HEK293 (cell line): ENCODE measurements around the gene LPP.

Experiments used
- CTCF ChIA-PET: fragments of 350-600 bp; formaldehyde crosslinking; extraction: SDS; loops from one replicate; lab custom pipeline; 2021; ENCODE audit warnings: antibody characterized with exemption; lab: Yijun Ruan, JAX
- POLR2A ChIA-PET: fragments of 300-600 bp; formaldehyde crosslinking; extraction: SDS; loops from one replicate; lab custom pipeline; 2020; ENCODE audit warnings: antibody characterized with exemption, inconsistent platforms; lab: Yijun Ruan, JAX
- H3K27ac ChIP-seq: fragments of 200-500 bp; sonication (Bioruptor generic); 2 replicates; pipeline ENCODE4 v1.5.1; 2014; ENCODE audit warnings: low read depth, low read length, control low read depth, inconsistent platforms; ENCODE audit errors: extremely low read depth
- H3K36me3 ChIP-seq, 2 experiments: fragments of 200-500 bp in 1 of 2; sonication (Bioruptor generic) in 1 of 2; 1 replicate in 1 of 2; 2 replicates in 1 of 2; pipeline ENCODE4 v1.5.1; 2014 to 2017; ENCODE audit warnings: inconsistent platforms in 2 of 2, low read length in 2 of 2; ENCODE audit not compliant: control insufficient read depth in 2 of 2, insufficient read depth in 1 of 2
- H3K4me1 ChIP-seq: fragments of 200-500 bp; sonication (Bioruptor generic); 2 replicates; pipeline ENCODE4 v1.5.1; 2014; ENCODE audit warnings: mild to moderate bottlenecking, low read length, inconsistent platforms; ENCODE audit not compliant: control insufficient read depth, insufficient read depth
- H3K4me3 ChIP-seq: 2 replicates; pipeline ENCODE4 v1.5.1; 2011; ENCODE audit warnings: low read depth, mild to moderate bottlenecking, control low read depth, low read length, moderate library complexity
- H3K9me3 ChIP-seq: fragments of 200-500 bp; sonication (Bioruptor generic); 2 replicates; pipeline ENCODE4 v1.5.1; 2014; ENCODE audit warnings: low read depth, low read length, inconsistent platforms; ENCODE audit not compliant: control insufficient read depth, insufficient read depth
- IKZF3 ChIP-seq: fragments of 450-650 bp; IDR thresholded peaks from 2 replicates; pipeline ENCODE4 v1.5.0; 2018; ENCODE audit warnings: missing biosample characterization, mild to moderate bottlenecking, missing genetic modification characterization, moderate library complexity
- KLF1 ChIP-seq: fragments of 450-650 bp; formaldehyde crosslinking; IDR thresholded peaks from 2 replicates; pipeline ENCODE4 v1.5.1; 2016; ENCODE audit warnings: missing biosample characterization, missing genetic modification characterization
- OVOL3 ChIP-seq: fragments of 450-650 bp; formaldehyde crosslinking; IDR thresholded peaks from 2 replicates; pipeline ENCODE4 v1.5.1; 2016; ENCODE audit warnings: missing biosample characterization, missing genetic modification characterization
- RBAK ChIP-seq: fragments of 450-650 bp; formaldehyde crosslinking; IDR thresholded peaks from 2 replicates; pipeline ENCODE4 v1.5.1; 2016; ENCODE audit warnings: missing biosample characterization, missing genetic modification characterization
- ZBTB17 ChIP-seq: fragments of 450-650 bp; formaldehyde crosslinking; IDR thresholded peaks from 2 replicates; pipeline ENCODE4 v1.5.1; 2016; ENCODE audit warnings: missing biosample characterization, missing genetic modification characterization
- ZBTB7A ChIP-seq: fragments of 450-650 bp; formaldehyde crosslinking; IDR thresholded peaks from 2 replicates; pipeline ENCODE4 v1.5.1; 2016; ENCODE audit warnings: low read depth, missing biosample characterization, missing genetic modification characterization
- ZNF140 ChIP-seq: fragments of 450-650 bp; formaldehyde crosslinking; IDR thresholded peaks from 2 replicates; pipeline ENCODE4 v1.5.1; 2016; ENCODE audit warnings: missing biosample characterization, missing genetic modification characterization
- ZNF174 ChIP-seq: fragments of 450-650 bp; formaldehyde crosslinking; IDR thresholded peaks from 2 replicates; pipeline ENCODE4 v1.5.0; 2017; ENCODE audit warnings: missing biosample characterization, mild to moderate bottlenecking, missing genetic modification characterization
- ZNF19 ChIP-seq: fragments of 450-650 bp; formaldehyde crosslinking; IDR thresholded peaks from 2 replicates; pipeline ENCODE4; 2016; ENCODE audit warnings: missing biosample characterization, missing genetic modification characterization, low read depth
- ZNF239 ChIP-seq: fragments of 450-650 bp; formaldehyde crosslinking; IDR thresholded peaks from 2 replicates; pipeline ENCODE4 v1.5.1; 2016; ENCODE audit warnings: missing biosample characterization, missing genetic modification characterization
- ZNF341 ChIP-seq: fragments of 450-650 bp; formaldehyde crosslinking; IDR thresholded peaks from 2 replicates; pipeline ENCODE4; 2016; ENCODE audit warnings: low read depth, missing biosample characterization, missing genetic modification characterization
- ZNF423 ChIP-seq: fragments of 450-650 bp; formaldehyde crosslinking; IDR thresholded peaks from 2 replicates; pipeline ENCODE4 v1.5.1; 2016; ENCODE audit warnings: missing biosample characterization, missing genetic modification characterization
- ZNF426 ChIP-seq: fragments of 450-650 bp; formaldehyde crosslinking; IDR thresholded peaks from 2 replicates; pipeline ENCODE4 v1.5.1; 2017; ENCODE audit warnings: missing biosample characterization, missing genetic modification characterization, mild to moderate bottlenecking, inconsistent platforms, moderate library complexity
- ZNF585B ChIP-seq: fragments of 450-650 bp; formaldehyde crosslinking; IDR thresholded peaks from 2 replicates; pipeline ENCODE4 v1.5.1; 2016; ENCODE audit warnings: missing biosample characterization, missing genetic modification characterization
- ZNF600 ChIP-seq: fragments of 450-650 bp; formaldehyde crosslinking; IDR thresholded peaks from 2 replicates; pipeline ENCODE4 v1.5.1; 2016; ENCODE audit warnings: missing biosample characterization, missing genetic modification characterization
- ZSCAN23 ChIP-seq: fragments of 450-650 bp; formaldehyde crosslinking; IDR thresholded peaks from 2 replicates; pipeline ENCODE4 v1.5.1; 2016; ENCODE audit warnings: missing biosample characterization, missing genetic modification characterization
- ZSCAN30 ChIP-seq: fragments of 450-650 bp; IDR thresholded peaks from 2 replicates; pipeline ENCODE4 v1.5.1; 2018; ENCODE audit warnings: missing biosample characterization, mild to moderate bottlenecking, missing genetic modification characterization, moderate library complexity
- ZXDB ChIP-seq: fragments of 450-650 bp; formaldehyde crosslinking; IDR thresholded peaks from 2 replicates; pipeline ENCODE4 v1.5.1; 2016; ENCODE audit warnings: missing biosample characterization, missing genetic modification characterization
- TF ChIP-seq, protein P1 (sequence below): sonication (generic); formaldehyde crosslinking; IDR thresholded peaks from 2 replicates; pipeline ENCODE4 v1.8.1; 2022; ENCODE audit warnings: mild to moderate bottlenecking, moderate library complexity, missing genetic modification reagents
- TF ChIP-seq, protein P2 (sequence below): fragments of 450-650 bp; formaldehyde crosslinking; IDR thresholded peaks from 2 replicates; pipeline ENCODE4 v1.5.1; 2016; ENCODE audit warnings: missing biosample characterization, missing genetic modification characterization
- TF ChIP-seq, protein P3 (sequence below): fragments of 450-650 bp; formaldehyde crosslinking; IDR thresholded peaks from 2 replicates; pipeline ENCODE4 v1.5.1; 2016; ENCODE audit warnings: missing biosample characterization, missing genetic modification characterization

Gene LPP

DNA sequence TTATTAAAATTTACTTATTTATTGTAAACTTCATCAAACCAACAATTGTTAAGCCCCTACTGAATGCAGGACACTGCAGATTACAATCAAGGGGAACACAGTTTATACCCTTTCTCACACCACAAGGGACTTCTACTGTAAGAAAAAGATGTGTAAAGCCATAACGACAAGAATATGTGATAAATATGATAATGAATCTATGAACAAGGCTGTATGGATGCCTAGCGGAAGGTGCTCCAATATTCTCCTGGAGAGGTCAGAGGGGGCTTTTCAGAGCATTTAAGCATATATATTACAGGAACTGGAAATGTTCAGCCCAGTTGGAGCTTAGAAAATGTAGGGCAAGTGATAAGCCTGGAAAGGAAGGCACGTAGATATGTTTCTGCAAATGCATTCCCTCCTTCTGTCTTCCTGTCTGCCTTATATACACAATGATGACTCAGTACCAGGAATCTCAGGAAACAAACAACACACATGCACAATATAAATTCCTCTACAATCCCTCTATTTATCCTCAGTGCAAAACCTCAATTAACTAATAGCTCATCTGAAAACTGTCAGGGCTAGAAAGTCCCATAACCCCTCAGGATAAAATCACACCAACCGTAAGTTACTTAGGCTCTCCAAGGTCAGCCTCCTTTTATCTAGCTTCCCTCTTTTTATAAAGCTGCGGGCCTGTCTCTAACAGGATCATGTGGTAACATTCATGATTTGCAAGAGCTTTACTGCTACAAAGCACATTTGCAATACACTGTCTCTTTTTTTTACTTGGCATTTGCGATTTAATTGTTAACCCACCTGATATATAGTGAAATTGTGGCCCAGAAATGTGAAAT is 393.1 kb downstream of the LPP start:
- POLR2A ChIA-PET, result no interaction called here
- TF ChIP-seq, protein P1, sequence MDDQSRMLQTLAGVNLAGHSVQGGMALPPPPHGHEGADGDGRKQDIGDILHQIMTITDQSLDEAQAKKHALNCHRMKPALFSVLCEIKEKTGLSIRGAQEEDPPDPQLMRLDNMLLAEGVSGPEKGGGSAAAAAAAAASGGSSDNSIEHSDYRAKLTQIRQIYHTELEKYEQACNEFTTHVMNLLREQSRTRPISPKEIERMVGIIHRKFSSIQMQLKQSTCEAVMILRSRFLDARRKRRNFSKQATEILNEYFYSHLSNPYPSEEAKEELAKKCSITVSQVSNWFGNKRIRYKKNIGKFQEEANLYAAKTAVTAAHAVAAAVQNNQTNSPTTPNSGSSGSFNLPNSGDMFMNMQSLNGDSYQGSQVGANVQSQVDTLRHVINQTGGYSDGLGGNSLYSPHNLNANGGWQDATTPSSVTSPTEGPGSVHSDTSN (CRISPR knock-in tag), result no peak
- no peak for TF ChIP-seq ZNF426 (tag by site-specific recombination)
- no peak for TF ChIP-seq ZNF341
- TF ChIP-seq ZNF423 (tag by site-specific recombination), result no peak
- TF ChIP-seq ZNF19 (tag by site-specific recombination), result no peak
- no peak for TF ChIP-seq KLF1 (tag by site-specific recombination)
- TF ChIP-seq ZNF239 (tag by site-specific recombination), result no peak
- no peak for TF ChIP-seq IKZF3 (tag by site-specific recombination)
- TF ChIP-seq ZBTB7A (tag by site-specific recombination), result no peak
- TF ChIP-seq, protein P2, sequence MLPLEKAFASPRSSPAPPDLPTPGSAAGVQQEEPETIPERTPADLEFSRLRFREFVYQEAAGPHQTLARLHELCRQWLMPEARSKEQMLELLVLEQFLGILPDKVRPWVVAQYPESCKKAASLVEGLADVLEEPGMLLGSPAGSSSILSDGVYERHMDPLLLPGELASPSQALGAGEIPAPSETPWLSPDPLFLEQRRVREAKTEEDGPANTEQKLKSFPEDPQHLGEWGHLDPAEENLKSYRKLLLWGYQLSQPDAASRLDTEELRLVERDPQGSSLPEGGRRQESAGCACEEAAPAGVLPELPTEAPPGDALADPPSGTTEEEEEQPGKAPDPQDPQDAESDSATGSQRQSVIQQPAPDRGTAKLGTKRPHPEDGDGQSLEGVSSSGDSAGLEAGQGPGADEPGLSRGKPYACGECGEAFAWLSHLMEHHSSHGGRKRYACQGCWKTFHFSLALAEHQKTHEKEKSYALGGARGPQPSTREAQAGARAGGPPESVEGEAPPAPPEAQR, result no peak
- no peak for TF ChIP-seq ZSCAN30
- TF ChIP-seq ZNF600 (tag by site-specific recombination), result no peak
- TF ChIP-seq, protein P3, sequence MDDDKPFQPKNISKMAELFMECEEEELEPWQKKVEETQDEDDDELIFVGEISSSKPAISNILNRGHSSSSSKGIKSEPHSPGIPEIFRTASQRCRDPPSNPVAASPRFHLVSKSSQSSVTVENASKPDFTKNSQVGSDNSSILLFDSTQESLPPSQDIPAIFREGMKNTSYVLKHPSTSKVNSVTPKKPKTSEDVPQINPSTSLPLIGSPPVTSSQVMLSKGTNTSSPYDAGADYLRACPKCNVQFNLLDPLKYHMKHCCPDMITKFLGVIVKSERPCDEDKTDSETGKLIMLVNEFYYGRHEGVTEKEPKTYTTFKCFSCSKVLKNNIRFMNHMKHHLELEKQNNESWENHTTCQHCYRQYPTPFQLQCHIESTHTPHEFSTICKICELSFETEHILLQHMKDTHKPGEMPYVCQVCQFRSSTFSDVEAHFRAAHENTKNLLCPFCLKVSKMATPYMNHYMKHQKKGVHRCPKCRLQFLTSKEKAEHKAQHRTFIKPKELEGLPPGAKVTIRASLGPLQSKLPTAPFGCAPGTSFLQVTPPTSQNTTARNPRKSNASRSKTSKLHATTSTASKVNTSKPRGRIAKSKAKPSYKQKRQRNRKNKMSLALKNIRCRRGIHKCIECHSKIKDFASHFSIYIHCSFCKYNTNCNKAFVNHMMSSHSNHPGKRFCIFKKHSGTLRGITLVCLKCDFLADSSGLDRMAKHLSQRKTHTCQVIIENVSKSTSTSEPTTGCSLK (tag by site-specific recombination), result no peak
- TF ChIP-seq RBAK (tag by site-specific recombination), result no peak
- no peak overlapping the region for H3K4me3 ChIP-seq
- no peak overlapping the region for H3K27ac ChIP-seq
- no peaks in the 10 kb centered on the region for H3K4me1 ChIP-seq
- no peaks in the 10 kb centered on the region for H3K9me3 ChIP-seq
- H3K36me3 ChIP-seq, result no peaks in the 10 kb centered on the region
- CTCF ChIA-PET, result interaction anchor here (0.6 to 0.7 kb wide), 3 partner anchors 19 to 425 kb away, joined by 3 to 4 read pairs (median 3); no protein-coding TSS in a partner anchor

DNA sequence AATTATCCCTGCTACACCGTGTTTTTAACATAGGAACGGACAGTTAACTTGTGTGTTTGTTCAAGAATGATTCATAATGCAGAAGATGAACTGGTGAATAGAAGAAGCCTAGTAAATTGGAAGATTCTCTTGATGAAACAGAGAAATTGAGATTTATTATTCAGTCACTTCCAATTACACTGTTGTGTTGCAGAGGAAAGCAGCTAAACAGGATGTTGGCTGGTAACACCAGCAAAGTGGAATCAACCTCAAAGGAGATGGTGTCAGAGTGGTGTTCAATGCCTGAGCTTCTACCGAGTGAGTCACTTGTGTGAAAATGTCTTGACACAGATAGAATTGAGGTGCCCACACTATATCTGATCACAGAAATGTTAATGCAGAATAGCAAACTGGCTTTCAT is 399.6 kb downstream of the LPP start:
- CTCF ChIA-PET, result interaction anchor here (0.7 to 1.0 kb wide), 3 partner anchors 89 to 401 kb away, joined by 3 to 4 read pairs (median 3); no protein-coding TSS in a partner anchor
- H3K27ac ChIP-seq, result no peak overlapping the region
- H3K9me3 ChIP-seq, result no peaks in the 10 kb centered on the region
- H3K4me3 ChIP-seq, result no peak overlapping the region
- H3K36me3 ChIP-seq, result no peaks in the 10 kb centered on the region
- POLR2A ChIA-PET, result no interaction called here
- no peaks in the 10 kb centered on the region for H3K4me1 ChIP-seq
- TF ChIP-seq, protein P3 (tag by site-specific recombination), result no peak
- no peak for TF ChIP-seq ZNF585B
- TF ChIP-seq OVOL3 (tag by site-specific recombination), result no peak
- TF ChIP-seq ZNF174, result no peak
- no peak for TF ChIP-seq ZNF140
- TF ChIP-seq ZXDB (tag by site-specific recombination), result no peak
- no peak for TF ChIP-seq ZSCAN23 (tag by site-specific recombination)
- TF ChIP-seq ZBTB17 (tag by site-specific recombination), result no peak
